NCI-H128 (cell line): ENCODE results near the gene NOG.

Source experiments
- DNase-seq: peaks from one replicate; lab custom pipeline; 2025; ENCODE audit not compliant: unreplicated experiment; lab: John Stamatoyannopoulos, UW

Gene NOG

DNA sequence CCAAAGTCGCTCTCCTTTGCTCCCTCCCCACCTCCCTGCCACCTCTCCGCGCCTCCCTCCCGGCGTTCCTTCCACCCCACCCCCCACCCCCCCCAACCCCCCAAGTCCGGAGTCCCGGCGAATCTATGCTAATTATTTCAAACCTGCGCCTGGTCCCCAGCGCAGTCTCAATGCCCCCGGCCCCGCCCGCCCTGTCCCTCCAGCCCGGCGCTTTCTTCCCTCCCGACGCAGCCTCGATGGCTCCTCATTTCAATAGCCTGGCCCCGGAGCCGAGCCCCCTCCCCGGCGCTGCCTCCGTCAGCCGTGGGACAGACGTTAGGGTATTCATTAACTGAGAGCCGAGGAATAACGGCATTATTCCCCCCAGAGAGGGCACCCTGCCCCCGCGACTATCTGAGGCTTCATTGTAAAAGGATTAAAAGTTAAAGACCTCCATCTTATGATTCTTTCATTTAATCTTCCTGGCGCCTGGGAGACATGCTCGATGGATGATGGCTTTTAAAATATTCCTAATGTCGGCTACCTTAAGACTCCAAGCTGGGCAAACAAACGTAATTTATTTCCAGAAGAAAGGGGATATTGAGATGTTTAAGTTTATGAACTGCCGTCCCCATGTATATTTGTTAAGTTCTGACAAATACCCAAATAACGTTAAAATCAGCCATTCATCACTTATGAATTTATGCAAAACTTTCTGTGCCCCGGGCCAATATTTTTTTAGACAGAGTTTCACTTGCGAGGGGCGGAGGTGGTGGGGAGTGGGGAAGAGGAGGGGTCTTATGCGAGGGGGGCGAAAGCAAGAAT is 3.4 kb downstream of the NOG start:
- DNase-seq = no peak

DNA sequence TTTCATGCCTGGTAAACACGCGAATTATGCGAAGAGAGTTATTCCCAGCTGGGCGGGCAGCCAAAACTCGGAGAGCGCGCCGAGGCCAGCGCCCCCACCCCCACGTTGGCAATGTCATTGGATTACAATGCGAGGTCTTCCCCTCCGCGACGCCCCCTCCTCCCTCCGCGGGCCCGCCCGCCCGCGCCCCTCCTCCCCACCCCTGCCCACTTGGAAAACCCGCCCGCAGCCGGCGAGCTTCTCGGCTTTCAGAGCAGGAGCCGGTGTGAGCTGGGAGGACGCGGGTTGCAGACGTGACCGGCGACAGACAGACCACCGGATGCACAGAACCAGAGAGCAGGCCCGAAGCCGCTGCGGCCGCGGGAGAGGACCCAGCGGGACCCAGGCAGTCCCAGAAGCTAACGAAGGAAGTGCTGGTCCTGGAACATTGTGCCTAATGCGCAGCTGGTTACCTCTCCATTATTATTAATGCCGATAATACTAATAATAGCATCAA is 4.0 kb downstream of the NOG start:
- DNase-seq = peak; percentile 11

DNA sequence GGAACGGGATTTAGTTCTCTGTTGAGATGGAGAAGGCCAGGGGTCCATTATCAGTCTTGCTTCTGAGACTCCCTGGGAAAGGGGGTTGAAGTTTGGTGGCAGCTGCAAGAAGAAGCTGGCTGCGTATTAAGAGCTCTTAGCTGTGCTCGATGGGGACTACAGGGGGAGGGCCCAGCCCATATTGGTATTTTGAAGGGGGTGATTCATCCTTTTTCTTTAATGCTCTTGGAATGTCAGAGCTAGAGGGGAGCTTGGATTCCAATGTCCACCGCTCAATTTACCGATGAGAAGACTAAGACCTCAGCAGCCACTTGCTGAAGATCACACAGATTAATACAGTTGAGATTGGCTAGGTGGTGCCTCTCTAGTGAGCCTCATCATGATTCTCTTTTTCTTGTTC is 5.0 kb downstream of the NOG start:
- DNase-seq = no peak

DNA sequence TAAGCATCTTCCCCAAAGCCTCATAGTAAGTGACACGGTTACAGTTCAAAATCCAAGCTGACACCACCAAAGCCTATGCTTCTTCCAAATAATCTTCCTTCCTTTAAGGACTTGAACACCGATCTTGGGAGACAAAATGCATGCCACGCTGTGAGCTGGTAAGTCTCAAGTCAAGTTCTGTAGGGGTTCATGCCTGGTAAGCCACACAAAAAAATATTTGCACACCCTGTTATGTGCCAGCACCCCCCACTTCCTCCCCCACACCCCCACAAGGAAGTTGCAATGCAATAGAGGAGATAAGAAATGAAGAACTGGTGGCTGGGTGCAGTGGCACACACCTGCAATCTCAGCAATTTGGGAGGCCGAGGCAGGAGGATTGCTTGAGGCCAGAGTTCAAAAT is 5.6 kb downstream of the NOG start:
- no peak for DNase-seq

DNA sequence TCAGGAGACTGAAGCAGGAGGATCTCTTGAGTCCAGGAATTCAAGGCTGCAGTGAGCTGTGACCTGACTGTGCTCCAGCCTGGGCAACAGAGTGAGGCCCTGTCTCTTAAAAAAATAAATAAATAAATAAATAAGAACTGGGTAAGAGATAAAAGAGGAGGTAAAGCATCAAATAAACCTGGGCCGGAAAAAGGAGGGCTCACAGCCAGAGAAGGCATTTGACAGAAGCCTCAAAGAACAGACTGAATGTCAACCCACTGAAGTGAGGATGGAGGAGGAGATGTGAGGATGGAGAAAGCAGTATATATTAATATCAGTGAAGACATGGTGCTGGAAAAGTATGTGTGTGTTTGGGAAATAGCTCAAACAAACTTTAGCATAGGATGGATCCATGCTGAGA is 6.1 kb downstream of the NOG start:
- DNase-seq = no peak

DNA sequence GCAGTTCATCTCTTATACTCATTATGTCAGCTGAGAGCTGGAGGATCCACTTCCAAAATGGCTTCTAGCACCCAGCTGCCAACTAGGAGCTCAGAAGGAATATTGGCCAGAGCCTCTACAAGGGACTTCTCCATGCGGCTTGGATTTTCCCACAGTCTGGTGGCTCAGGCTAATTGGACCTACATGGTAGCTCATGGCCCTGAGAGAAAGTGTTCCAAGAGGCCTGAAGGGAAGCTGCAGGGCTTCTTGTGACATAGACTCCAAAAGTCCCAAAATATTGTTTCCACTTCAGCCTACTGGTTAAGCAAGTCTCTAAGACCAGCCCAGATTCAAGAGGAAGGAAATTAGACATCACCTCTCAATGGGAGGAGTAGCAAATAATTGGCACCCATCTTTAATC is 6.8 kb downstream of the NOG start:
- DNase-seq = no peak

DNA sequence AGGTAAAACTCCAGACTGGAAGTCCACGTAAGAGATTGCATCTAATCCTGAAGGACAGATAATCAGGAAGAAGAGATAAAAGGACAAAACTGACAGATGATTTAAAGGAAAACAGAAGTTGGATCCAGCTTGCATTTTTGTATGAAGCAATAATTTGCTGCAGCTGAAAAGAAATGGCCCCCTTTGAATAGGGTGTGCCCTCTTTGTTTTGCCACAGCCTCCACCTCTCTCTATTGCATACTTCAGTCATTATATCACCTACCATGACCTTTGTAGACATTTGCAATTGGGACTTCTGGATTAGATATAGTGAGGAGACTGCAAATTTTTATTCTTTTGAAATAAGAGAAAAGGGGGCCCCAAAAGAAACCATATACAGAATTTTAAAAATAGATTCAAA is 8.1 kb downstream of the NOG start:
- DNase-seq = no peak

DNA sequence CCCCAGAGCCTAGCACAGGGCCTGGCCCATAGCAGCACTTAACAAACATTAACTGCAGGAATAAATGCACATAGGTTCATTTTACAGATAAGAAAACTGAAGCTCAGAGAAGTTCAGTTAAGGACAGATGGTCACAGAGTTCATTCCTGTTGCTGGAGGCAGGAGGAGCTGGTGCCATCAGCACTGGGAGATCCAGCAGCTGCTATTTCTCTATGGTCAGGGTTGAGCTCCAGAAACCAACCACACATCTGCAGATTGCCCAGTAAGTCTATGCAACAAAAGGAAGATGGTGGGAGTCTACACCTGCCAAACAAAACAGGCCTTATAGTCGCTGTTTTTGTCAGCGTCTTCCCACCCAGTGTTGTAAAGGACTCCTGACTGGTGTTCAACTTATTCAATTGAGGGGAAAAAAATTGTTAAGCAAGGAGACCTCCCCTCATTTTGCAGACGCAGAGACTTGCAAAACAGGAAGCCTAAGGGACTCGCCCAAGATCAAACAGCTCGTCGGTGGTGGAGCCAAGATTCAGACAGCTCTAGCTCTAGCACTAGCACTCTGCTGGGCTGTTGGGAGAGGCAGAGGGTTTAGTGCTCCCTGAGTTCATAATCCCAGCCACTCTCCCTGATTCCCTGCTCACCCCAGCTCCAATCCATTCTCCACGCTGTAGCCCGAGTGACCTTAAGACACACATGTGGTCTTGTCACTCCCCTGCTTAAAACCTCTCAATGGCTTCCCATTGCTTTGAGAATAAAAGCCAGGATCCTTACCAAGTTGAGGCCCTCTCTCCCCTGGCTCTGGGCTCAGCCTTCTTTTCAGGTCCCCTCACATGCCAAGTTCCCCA is 9.0 kb downstream of the NOG start:
- DNase-seq = no peak

DNA sequence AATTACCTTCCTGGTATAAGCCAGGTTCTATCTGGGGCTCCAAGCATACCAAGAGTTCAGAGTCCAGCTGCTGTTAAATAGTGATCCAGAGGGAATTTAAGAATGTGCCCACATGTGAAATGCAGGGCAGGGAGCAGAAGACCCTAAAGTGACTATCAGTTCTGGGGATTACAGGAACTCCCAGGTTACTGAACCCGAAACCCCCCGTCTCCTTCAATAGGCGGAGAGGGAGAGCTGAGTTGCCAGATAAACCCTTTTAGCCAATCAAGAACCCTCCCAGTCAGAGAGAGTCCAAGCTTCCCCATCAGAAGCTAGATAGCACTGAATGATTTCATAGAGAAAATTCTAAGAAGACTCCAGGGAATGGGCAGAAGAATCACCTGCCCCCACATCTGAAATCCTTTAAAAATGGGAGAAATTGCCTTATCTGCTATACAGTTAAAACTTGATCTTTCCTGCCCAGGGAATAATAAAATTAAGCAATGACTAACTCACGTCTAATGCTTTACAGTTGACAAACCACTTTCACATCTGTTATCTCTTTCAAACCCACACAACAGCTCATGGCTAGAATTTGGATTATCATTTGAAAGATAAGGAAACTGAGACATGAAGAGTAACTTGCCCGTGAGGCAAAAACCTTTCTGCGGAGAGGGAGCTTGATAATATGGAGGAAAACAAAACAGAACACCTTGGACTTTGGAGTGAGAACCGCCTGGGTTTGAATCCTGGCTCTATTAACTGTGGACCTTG is 10.2 kb downstream of the NOG start:
- DNase-seq = no peak

DNA sequence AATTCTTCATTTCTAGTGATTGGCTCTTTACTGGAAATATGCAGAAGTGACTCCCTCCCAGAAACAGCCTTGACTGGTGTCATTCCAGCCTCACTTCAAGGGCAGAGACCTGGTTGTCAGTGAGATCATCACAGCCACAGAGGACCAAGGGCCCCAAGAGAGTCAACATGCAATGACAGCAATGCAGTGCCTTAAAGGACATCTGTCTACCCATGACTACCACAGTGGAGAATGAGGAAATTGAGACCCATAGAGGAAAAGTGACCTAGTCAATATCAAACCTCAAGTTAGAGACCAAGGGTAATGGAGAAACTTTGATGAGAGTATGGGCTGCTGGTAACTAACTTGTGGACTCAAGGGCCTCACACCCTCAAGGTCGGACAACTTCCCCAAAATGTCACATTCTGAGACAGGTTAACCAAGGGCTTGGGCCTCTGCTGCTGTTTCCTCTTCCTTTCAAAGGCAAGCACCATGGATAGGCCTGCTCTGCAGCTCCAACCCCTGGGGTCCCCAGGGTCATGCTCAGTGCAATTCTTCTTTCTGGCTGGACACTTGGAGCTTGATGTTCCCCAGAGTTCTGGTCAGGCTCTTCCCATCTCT is 11.3 kb downstream of the NOG start:
- DNase-seq = no peak

DNA sequence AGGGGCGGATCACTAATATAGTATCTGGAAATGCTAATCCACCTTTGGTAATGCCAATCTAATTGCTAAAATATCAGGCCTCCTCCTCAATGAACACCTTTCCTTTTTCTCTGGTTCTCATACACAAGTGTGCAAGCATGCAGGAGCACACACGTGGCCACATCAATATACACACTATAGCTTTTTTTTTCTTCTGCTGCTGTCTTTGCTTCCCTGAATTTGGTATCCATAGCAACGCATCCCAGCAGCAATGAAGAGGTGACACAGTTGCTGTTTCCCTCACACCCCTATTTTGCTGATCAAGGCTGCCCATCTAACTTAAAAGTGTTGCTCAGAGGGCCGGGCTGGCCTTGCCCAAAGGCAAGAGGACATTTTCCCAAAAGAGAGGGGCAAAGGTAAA is 15.4 kb downstream of the NOG start:
- DNase-seq = no peak

DNA sequence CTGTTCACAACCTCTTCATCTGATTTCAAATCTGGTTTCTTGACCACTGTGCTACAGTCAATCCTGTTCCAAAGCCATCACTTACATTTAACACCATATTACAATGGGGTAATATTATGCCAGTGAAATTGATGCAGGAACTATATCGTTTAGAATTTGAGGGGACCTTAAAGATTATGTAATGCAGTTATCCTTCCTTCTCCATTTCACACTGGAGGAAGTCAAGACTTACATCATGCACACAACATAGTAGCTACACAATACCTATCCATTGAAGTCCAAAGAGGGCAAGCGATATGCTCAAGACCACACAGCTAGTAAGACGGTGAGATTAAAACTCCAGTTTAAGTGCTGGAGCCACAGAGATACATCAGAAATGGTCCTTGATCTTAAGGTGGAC is 16.8 kb downstream of the NOG start:
- DNase-seq = no peak

DNA sequence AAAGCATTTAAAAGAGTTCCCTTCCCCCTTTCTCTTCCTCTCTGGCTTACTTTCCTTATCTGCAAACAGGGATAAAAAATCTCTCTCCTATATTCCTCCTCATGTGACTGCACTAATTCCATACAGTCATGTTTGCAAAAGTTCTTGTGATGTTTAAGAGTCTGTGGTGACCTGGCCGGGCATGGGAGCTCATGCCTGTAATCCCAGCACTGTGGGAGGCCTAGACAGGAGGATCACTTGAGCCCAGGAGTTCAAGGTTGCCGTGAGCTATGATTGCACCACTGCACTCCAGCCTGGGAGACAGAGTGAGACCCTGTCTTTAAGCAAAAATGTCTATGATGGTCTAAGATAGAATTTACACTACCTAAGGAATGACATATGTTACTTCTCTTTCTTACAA is 19.6 kb downstream of the NOG start:
- no peak for DNase-seq

DNA sequence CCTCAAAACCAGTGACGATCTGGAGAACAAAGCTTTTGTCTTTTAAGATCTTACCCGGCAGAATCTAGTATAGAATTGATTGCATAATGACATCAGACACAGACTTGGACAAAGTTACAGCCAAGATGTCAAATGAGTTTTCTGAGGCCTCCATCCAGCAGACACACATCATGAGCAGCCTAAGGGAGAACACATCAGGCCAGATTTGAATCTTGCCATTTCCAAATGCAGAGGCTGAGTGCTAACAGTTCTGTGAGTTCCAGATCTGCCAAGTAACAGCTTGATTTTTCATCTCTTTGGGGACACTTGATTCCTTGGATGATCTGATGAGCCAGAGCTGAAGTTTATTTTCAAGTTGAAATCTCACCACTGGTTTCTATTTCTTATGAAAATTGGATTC is 21.0 kb downstream of the NOG start:
- DNase-seq = no peak

DNA sequence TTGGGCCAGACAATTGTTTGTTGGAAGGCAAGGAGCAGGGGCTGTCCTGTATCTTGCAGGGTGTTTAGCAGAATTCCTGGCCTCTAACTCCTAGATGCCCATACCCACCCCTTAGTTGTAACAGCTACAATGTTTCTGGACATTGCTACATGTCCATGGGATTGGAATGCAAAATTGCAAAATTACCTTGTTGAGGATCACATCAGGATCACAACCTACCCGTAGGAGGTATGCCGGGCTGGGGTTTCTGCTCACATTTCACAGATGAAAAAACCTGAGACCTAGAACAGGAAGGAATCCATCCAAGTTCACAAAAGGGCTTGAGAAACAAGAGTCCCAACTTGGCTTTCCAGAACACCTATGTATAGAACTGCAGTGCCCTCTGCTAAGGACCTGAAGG is 22.7 kb downstream of the NOG start:
- no peak for DNase-seq

DNA sequence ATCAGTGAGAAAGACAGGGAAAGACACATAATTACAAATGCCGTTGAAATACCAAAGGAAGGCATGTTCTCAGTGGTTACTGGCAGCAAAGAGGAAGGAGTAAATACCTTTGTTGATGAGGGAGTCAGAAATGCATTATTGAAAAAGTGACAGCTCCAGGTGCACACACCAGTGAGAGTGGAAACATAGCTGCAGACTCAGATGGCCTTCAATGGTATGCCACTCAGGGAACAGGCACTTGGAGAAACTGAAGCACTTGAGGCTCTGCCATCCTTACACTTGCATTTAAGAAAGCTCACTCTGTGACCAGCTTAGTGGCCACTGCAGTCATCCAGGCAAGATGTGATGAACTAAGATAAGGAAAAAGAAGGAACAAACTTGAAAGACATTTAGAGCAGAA is 29.9 kb downstream of the NOG start:
- no peak for DNase-seq

DNA sequence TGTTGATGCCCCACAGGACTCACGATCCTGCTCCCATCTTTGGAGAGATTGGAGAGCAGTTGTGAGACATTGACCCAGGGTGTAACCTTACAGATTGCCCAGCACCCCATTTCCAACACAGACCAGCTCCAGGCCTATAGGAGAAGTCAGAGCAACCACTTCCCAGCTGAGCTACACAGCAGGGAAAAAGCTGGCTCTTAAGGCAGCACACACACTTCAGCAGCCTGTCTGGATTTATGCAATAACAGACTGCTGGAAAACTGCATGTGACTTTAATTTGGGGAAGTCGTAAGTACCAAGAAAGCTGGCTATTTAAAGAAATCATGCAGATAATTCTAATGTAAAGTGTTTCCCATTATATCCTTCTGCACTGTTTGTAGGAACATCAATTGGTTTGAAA is 30.8 kb downstream of the NOG start:
- no peak for DNase-seq

DNA sequence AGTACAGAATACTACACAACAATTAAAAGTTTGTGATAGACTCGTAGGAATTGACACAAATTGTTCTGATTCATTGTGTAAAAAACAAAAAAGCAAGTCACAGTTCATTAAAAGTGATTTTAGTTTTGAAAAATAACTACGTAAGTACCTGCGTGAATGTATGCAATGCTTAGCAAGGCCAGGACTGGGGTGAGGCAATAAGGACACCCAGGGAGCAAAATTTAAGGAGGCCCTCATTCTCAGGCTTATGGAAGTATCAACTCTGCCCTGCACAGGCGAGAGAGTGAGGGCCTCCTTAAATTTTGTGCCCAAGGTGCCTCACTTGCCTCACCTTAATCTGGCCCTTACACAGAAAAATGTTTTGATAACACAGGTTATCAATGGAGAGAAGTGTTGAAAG is 31.4 kb downstream of the NOG start:
- DNase-seq = no peak

DNA sequence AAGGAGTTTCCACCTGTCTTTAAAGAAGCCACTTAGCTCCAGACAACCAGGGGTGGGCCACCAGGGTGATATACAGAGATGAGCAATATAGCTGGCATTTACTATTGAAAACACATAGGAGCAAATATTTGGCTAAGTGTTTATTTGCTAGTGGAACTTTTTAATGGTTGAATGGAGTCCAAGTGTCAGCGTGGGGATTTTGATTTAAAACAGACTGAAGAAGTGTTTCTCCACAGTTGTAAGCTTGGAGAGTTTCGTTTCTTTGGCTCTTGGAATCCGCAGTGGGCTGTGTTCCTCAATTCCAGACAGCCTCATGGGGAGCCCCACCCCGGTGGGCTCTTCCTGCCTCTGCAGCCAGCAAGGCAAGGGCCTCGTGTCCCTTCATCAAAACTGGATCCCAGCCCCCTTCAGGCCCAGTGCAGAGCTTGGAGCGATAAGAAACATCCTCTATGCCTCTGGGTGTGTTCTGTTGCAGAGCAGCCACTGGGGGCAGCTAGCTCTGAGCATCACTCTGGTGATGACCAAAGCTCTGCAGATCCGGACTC is 36.1 kb downstream of the NOG start:
- no peak for DNase-seq

DNA sequence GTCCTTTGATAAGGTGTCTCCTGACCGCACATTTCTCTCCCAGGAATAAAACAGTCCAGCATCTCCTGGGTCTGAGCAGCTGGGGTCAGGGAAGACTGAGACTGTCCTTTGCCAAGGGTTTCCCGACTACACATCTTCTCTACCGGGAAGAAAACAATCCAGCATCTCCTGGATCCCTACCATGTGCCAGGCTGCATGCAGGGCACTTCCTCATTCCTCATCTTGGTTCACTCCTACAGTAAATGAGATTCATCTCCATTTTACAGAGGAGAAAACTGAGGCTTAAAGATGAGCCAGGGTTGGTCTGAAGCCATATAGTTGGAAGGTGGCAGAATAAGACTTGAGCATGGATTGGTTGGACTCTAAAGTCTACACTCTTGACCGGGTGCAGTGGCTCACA is 36.7 kb downstream of the NOG start:
- no peak for DNase-seq

DNA sequence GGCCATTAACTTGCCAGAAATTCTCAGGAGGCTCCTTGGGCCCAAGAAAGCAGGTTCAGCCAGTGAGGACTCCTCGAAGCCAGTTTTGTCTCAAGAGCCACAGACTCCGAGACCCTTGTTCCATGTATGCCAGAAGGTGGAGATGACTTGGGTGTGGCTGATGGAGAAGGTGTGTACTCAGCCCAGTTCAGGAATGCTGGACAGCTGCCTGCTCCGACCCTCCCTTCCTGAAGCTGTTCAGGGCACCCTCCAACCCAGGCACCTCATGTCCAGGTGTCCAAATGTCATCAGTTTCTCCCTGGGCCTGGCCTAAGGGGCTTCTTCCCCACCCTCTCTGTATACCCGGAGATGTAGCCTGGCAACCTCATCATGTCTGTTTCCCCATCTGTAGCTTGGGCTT is 40.2 kb downstream of the NOG start:
- no peak for DNase-seq
